Urothelium cell line (cell line): Measurements from ENCODE around the gene EAF2.

Experiments
- DNase-seq: peaks from one replicate; pipeline ENCODE4 v3.0.0; 2011; ENCODE audit warnings: low spot score, mixed read lengths
- FAIRE-seq: peaks from 2 replicates; lab custom pipeline; 2011; peaks lifted over from hg19 to GRCh38; lab: Jason Lieb, UNC

The EAF2 gene

GRCh38 chr3:121834671-121835464 lies at the start of gene EAF2, which contains the start of gene IQCB1:
Gene EAF2 (plus strand): TSS chr3:121835209. CDS start chr3:121835286, 77 bp downstream.
Gene IQCB1 (minus strand): TSS chr3:121835060. CDS start chr3:121828960, 6,100 bp downstream.
- FAIRE-seq, result peak; percentile 84
- peak; percentile 99 for DNase-seq

GRCh38 chr3:121786485-121786884 lies 48.5 kb upstream of the EAF2 start:
- FAIRE-seq (no peak), DNase-seq (no peak)

GRCh38 chr3:121793078-121793477 lies 41.9 kb upstream of the EAF2 start:
- FAIRE-seq (no peak), DNase-seq (no peak)

- no peak for FAIRE-seq
Measured at GRCh38 chr3:121794264-121794983, 40.6 kb upstream of the EAF2 start.

GRCh38 chr3:121796970-121797369 lies 38.0 kb upstream of the EAF2 start:
- no peak for DNase-seq
- FAIRE-seq, result no peak

More at GRCh38 chr3:121794264-121794983, 40.6 kb upstream of the EAF2 start:
- DNase-seq, result no peak

GRCh38 chr3:121800906-121801305 lies 34.1 kb upstream of the EAF2 start:
- DNase-seq (no peak), FAIRE-seq (no peak)

- no peak for FAIRE-seq
- DNase-seq, result no peak
Measured at GRCh38 chr3:121803771-121804320, 31.2 kb upstream of the EAF2 start.

GRCh38 chr3:121809249-121809648 lies 25.8 kb upstream of the EAF2 start:
- no peak for FAIRE-seq

GRCh38 chr3:121817753-121818152 lies 17.3 kb upstream of the EAF2 start:
- DNase-seq (no peak), FAIRE-seq (no peak)

More at GRCh38 chr3:121809249-121809648, 25.8 kb upstream of the EAF2 start:
- no peak for DNase-seq

- DNase-seq, result no peak
- FAIRE-seq, result no peak
Measured at GRCh38 chr3:121818578-121818977, 16.4 kb upstream of the EAF2 start.

- FAIRE-seq, result no peak
- no peak for DNase-seq
Measured at GRCh38 chr3:121819236-121819635, 15.8 kb upstream of the EAF2 start.

- no peak for FAIRE-seq
- DNase-seq, result no peak
Measured at GRCh38 chr3:121821421-121822199, 13.4 kb upstream of the EAF2 start.

GRCh38 chr3:121822973-121823372 lies 12.0 kb upstream of the EAF2 start:
- DNase-seq (no peak), FAIRE-seq (no peak)

- FAIRE-seq, result no peak
- DNase-seq, result peak; percentile 17
Measured at GRCh38 chr3:121834157-121834670, 795 bp upstream of the EAF2 start.

- FAIRE-seq, result no peak
- no peak for DNase-seq
Measured at GRCh38 chr3:121835465-121835801, 424 bp downstream of the EAF2 start.

GRCh38 chr3:121836064-121836463 lies 1.1 kb downstream of the EAF2 start:
- no peak for FAIRE-seq
- DNase-seq, result no peak

- DNase-seq, result no peak
Measured at GRCh38 chr3:121836481-121836880, 1.5 kb downstream of the EAF2 start.

GRCh38 chr3:121839962-121840361 lies 5.0 kb downstream of the EAF2 start:
- DNase-seq, result no peak
- no peak for FAIRE-seq

More at GRCh38 chr3:121836481-121836880, 1.5 kb downstream of the EAF2 start:
- no peak for FAIRE-seq

- DNase-seq (no peak), FAIRE-seq (no peak)
Measured at GRCh38 chr3:121844892-121845291, 9.9 kb downstream of the EAF2 start.

GRCh38 chr3:121852256-121852655 lies 17.2 kb downstream of the EAF2 start:
- no peak for FAIRE-seq
- no peak for DNase-seq

- DNase-seq, result no peak
- no peak for FAIRE-seq
Measured at GRCh38 chr3:121855555-121855954, 20.5 kb downstream of the EAF2 start.
